ENCODE results near the gene IL17REL. TPM values are rescaled to one million over a fixed set of nuclear protein-coding genes. Genes with fewer than 3 reads are reported as not detected.
A peak's percentile ranks its signal among the peaks of the same experiment; 100 is the strongest.

Gene IL17REL
- total RNA-seq, 4 donors from 2014 or later = not detected

- no peak for TF ChIP-seq POLR2A (IDR thresholded peaks at IDR 0.05)
- no peak for TF ChIP-seq CTCF (IDR thresholded peaks at IDR 0.05)
- no peak overlapping the region for H3K27ac ChIP-seq
- H3K4me3 ChIP-seq = no peak overlapping the region
- peaks cover 0 to 15% (median 0%) of the 10 kb centered on the region in 4 donors for H3K27me3 ChIP-seq
- no peak for DNase-seq
- H3K9me3 ChIP-seq = peaks cover 0 to 9% (median 8%) of the 10 kb centered on the region in 3 donors
- H3K36me3 ChIP-seq = no peaks in the 10 kb centered on the region
- 76 to 100% methylated on average over 1 to 7 of the region's 21 CpGs for WGBS, 2 donors
- intact Hi-C loops (cut with DNase I) = loop anchor here (5.0 kb wide), 1 partner anchor 67 kb away; no protein-coding TSS in a partner anchor
- H3K4me1 ChIP-seq = peaks cover 0 to 8% (median 3%) of the 10 kb centered on the region in 3 donors
Measured at GRCh38 chr22:49994361-49995040, 18.1 kb downstream of the IL17REL start.

GRCh38 chr22:49993649-49994360 lies 18.8 kb downstream of the IL17REL start:
- Histone ChIP-seq H3K9me3 (peaks cover 0 to 9% (median 8%) of the 10 kb centered on the region in 3 donors), H3K36me3 (no peaks in the 10 kb centered on the region), H3K4me3 (no peak overlapping the region), H3K4me1 (peaks cover 0 to 8% (median 3%) of the 10 kb centered on the region in 3 donors), H3K27ac (no peak overlapping the region), H3K27me3 (peaks cover 0 to 8% (median 0%) of the 10 kb centered on the region in 4 donors)
- no peak for DNase-seq
- intact Hi-C loops (cut with DNase I) = loop anchor here (5.0 kb wide), 1 partner anchor 67 kb away; no protein-coding TSS in a partner anchor
- WGBS, 2 donors = 17% methylated on average over 2 of the region's 11 CpGs; no CpG with 5 or more reads in 1 of the 2 donors
- TF ChIP-seq POLR2A (IDR thresholded peaks at IDR 0.05) (no peak), CTCF (IDR thresholded peaks at IDR 0.05) (no peak)

- 48 to 74% methylated on average over 3 to 7 of the region's 23 CpGs for WGBS, 2 donors
- Histone ChIP-seq H3K9me3 (peaks cover 0 to 9% (median 8%) of the 10 kb centered on the region in 3 donors), H3K4me3 (peak overlapping the region in 1 of 4 donors; percentile 14), H3K27me3 (peaks cover 0 to 13% (median 0%) of the 10 kb centered on the region in 4 donors), H3K4me1 (peaks cover 0 to 8% (median 3%) of the 10 kb centered on the region in 3 donors), H3K27ac (no peak overlapping the region), H3K36me3 (no peaks in the 10 kb centered on the region)
- TF ChIP-seq POLR2A (IDR thresholded peaks at IDR 0.05) = no peak
- peak; percentile 69 to 83 (median 74) for TF ChIP-seq CTCF (IDR thresholded peaks at IDR 0.05)
- intact Hi-C loops (cut with DNase I) = loop anchor here (5.0 kb wide), 1 partner anchor 66 kb away; no protein-coding TSS in a partner anchor
- no peak for DNase-seq
Measured at GRCh38 chr22:49992921-49993648, 19.5 kb downstream of the IL17REL start.

GRCh38 chr22:49991907-49992533 lies 20.5 kb downstream of the IL17REL start:
- H3K36me3 ChIP-seq = no peaks in the 10 kb centered on the region
- 83 to 90% methylated on average over 7 of the region's 7 CpGs for WGBS, 2 donors
- intact Hi-C loops (cut with DNase I) = loop anchor here (5.0 kb wide), 1 partner anchor 65 kb away; no protein-coding TSS in a partner anchor
- H3K9me3 ChIP-seq = peaks cover 0 to 9% (median 8%) of the 10 kb centered on the region in 3 donors
- no peak for TF ChIP-seq POLR2A (IDR thresholded peaks at IDR 0.05)
- no peak for TF ChIP-seq CTCF (IDR thresholded peaks at IDR 0.05)
- no peak overlapping the region for H3K4me3 ChIP-seq
- no peak overlapping the region for H3K27ac ChIP-seq
- H3K27me3 ChIP-seq = peaks cover 0 to 11% (median 0%) of the 10 kb centered on the region in 4 donors
- H3K4me1 ChIP-seq = peaks cover 0 to 8% (median 3%) of the 10 kb centered on the region in 3 donors
- no peak for DNase-seq
